OCI-LY7 (cell line): ENCODE data around the gene ARMC9.

Source experiments
- CTCF ChIP-seq: fragments of 200-600 bp; sonication (generic); conservative IDR thresholded peaks from 2 replicates; pipeline ENCODE4 v1.5.1; 2014; ENCODE audit warnings: mild to moderate bottlenecking, antibody characterized with exemption, low read length, moderate library complexity, mixed read lengths
- EZH2phosphoT487 ChIP-seq: fragments of 200-600 bp; sonication (generic); IDR thresholded peaks from 2 replicates; pipeline ENCODE4 v1.6.1; 2018; ENCODE audit warnings: low read depth, borderline replicate concordance, mild to moderate bottlenecking, mixed run types, antibody characterized with exemption, low read length, moderate library complexity, mixed read lengths

DNA sequence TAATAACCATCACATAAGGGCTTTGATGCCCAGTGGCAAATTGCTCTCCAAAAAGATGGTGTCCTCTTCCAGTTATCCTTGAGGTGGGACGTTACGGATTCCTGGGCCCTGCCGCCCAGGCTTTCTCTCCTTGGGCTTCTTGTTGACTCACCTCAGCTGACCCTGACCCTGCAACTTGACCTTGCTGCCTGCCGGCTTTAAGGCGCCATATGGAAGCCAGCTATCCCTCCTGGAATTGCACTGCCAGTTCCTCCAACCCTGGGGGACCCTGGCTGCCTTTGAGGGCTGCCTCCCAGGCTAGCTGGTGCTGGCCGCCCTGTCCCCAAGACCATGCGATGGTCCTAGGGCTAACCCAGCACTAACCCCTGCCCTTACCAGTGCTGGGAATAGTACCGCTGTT is 168.7 kb downstream of the ARMC9 start:
- TF ChIP-seq CTCF (no peak), EZH2phosphoT487 (no peak)
